Measurements from ENCODE around the gene WWOX.

WWOX gene

DNA sequence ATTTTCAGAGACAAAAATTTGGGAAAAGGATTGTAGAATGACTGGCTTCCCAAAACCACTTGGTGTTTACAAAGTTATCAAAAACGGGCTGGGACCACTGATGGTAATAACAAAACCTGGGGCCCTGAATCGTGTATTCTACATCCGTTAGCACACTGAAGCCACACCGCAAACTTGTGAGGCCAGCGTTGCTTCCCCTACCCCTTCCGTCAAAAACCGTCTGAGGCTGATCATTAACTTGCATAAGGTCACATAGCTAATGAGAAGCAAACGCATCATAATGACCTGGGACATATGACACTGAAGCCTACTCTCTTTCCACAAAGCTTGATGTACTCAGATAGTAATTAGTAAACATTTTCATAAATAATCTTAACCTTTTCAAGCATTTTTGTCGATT, 796.8 kb downstream of the WWOX start:
- DNase-seq: no peak

DNA sequence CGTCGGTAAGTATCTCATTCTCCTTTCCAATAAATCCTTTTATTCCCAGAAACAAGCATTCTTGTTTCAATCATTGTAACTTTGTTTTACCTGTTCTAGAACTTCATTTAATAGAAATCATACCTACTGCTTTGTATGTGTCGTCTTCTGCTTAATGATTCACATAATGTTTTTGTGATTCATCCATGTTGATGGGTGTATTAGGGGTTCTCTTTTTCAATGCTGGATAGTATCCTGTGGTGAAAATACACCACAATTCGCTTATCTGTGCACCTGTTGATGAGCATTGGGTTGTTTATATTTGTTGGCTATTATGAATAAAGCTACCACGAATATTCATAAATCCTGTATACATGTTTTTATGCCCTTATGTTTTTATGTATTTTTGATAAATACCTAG, 797.8 kb downstream of the WWOX start:
- no peak for DNase-seq

DNA sequence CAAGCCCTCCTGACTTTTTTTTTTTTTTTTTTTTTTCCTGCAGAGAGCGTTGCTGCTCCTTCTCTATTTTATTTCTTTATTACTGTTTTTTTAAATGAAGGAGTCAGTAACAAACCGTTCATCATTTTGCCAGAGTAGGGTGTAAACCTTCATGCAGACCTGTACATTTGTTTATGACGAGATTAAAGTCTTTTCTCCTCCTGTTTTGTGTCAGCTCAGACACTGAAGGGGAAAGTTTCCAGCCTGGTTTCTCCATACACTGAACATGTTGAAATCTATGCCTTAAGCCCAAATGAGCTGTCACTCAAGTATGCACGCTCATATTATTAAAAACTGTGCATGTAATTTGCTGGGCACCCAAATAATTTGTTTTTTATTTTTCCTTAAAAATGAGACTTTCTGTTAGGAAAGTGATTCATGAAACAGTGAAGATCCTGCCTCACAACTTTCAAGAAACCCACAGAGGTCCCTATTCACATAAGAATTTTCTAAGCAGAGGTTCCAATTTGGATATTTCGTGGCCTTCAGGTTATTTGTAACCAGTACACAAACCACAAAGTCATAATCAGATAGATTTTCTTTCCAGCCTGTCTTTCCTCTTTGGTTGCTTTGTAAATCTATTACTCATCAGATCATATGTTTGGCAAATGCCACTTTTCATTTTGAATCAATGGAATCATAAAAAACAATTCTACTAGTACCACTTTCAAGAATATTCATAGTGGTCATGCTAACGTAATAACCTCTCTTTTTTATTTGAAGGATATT, 800.8 kb downstream of the WWOX start:
- no peak for DNase-seq

DNA sequence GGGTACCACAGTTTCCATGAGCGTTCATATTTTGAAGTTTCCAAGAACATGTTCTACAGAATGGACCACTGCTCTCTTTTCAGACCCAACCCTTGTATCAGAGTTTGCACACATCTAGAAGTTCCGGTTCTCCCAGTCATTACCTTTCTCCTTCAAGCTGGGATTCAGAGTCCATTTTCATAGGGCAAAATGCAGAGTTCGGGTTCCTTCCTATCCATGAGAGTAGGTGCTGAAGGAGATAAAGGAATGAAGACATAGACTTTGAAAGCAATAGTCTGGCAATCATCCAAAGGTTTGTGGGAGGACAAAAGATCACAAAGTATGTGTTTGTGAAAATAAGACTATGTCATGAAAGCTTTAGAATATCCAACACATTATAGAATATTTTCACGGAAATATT, 801.5 kb downstream of the WWOX start:
- DNase-seq: no peak

DNA sequence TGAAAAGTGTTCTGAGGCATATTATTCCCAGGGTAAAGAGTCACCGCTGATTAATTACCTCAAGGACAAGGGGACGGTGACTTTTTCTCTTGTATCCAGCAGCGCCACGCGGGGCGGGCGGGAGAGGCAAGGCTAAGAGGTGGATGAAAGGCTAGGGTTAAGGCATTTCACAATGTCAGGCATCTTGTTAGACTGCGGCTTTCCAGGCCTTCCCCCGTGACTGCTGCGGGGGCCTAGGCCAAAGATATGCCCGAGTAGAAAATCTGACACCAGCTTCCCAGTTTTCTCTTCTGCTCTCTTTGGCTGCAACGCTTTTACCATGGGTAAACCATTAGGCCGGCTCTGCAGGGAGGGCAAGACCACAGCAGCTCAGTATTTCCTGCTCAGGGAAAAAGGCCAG, 802.9 kb downstream of the WWOX start:
- no peak for DNase-seq

DNA sequence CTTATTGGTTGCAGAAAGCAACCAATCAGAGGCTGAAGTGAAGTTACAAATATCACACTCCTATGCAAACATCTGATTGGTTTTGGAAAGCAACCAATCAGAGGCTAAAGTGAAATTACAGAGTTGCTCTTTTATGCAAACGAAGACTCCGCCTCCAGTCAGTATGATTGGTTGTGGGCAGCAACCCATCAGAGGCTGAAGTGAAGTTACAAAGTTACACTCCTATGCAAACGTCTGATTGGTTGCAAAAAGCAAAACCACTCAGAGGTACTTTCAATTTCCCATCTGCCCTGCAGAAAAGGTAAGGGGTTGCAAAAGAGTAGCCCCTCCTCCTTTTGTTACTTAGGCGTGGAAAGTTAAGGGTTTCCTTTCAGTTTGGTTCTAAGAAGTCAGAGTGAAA, 803.8 kb downstream of the WWOX start:
- no peak for DNase-seq

DNA sequence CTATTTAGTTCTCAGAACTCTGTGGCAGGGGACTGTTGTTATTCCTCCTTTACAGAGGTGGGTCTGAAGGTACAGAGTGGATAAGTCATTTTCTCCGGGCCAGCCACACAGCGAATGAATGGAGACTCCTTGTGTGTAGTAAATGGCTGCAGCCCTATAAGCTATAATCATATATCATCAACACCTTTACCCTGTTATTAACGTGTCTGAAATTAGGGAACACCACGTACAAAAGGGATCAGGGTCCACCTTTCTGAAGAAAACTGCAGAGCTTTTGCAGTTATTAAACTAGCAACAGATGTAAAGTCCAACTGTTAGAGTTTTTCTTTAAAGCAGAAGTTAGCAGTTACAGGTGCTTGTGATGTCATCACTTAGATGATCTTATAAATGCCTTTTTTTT, 804.4 kb downstream of the WWOX start:
- no peak for DNase-seq

DNA sequence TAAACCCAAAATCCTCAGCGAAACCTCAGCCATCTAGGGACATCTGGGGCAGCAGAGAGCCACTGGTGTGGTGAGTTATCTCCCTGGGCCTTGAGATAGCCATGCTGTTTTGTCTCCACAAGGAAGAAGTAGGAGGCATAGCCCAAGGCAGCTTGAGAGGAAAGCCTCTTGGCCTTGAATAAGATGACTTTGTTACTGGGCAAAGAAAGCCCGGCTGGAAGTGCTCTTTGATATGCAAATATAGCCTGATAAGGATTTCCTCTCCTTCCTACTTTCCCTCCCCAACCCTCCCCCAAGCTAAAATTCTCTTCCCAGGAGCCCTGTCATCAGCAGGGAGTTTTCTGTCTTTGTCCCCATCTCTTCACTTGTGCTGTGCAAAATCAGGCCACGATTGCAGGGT, 806.7 kb downstream of the WWOX start:
- DNase-seq: no peak

DNA sequence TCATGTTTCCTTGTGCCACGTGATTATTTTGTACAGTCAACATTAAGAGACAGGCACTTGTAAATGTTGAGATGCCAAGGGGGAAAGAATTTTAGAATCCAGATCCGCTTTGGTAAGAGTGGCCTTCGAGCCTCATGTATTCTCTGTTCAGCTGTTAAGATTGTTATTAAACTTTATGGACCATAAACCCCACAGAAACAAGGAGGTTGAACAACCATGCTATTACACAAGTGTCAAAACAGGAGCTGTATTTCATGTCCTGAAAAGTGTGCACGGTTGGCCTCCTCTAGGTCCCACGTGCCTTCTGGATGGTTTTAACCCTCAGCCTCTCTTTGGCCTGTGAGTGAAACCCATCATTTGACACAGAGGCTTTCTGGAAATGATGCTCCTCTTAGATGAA, 809.8 kb downstream of the WWOX start:
- no peak for DNase-seq

DNA sequence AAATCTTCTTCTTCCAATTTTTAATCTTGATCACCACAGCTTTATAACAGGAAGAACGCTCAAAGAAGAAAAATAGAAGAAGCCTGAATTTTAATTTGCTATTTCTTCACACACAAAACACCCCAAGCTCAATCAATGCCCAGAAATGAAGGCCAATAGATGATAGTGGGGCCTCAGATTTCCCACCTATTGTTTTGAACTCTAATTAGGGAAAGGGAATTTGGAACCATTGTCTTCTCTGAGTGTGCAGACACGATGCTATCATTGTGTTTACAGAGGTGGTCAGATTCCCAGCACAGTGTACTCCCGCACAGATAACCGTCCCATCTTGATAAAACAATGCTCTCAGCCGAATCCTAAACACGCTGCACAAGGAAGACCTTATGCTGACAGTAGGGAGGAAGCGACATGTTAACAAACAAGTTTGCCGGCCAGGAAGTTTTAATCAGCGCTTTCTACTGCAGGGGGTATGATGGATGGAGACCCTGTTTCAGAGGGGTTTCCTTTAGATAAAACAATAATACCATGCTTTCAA, 816.4 kb downstream of the WWOX start:
- no peak for DNase-seq

DNA sequence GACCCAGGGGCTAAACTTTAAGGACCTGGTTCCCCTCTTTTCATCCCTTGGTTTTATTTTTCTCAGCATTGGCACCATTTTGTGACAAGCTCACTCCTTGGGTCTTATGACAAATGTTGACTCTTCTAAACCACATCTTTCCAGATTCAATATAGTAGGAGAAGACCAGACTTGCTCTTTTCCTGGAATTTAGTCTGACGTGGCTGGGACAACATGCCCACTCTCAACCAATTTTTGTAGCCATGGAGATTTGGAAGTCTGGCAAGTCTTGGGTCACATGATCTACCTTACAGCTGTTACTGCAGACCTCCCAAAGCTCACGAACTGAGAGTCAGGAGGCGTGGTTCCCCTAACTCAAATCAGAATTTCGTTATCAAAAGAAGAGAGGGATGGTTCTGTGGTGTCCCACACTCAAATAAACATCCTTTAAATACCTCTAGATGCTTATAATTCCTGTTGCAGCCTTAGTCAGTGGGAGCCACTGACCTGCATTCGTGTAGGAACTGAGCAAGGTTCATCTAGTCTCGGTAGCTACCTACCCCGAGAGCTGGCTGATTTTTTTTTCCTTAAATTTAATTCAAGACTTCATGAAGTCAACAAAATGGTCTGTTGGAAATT, 817.6 kb downstream of the WWOX start:
- DNase-seq: no peak

DNA sequence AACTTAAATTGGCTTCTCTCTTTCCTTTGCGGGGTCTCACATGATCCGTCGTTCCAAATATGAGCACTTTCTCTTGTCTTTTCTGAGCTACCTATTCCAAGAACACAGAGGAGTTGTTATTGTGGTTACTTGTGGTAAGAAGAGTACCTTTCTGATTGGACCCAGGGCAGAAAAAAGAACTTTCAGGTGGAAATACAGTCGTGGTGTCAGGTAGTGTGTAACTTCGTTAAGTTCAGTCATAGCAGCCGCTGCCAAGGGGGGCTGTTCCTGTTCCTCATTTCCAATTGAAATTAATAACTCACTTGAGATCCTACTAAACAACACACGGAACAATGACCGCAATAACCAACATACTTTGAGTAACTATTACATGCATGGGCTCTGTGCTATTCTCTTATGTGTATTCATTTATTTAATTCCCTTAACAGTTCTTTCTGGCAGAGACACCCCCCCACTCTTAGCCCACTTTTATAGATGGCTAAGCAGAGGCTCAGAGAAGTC, 819.4 kb downstream of the WWOX start:
- DNase-seq: no peak

DNA sequence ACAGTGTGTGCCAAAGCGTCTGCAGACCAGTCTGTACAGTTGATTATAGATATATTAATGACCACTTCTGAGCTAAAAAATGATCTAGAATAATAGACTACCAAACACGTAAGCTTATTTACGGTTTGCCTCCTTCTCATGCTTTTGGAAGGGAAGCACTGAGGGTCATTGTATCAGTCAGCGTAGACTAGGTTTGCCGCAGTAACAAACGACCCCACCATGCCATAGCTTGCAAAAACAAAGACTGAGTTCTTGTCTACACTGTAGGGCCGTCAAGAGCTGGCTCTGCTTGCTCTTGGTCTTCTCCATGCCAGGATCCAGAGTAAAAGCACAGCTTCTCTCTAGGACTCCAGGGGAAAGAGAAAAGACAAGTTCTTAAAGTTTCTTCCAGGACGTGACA, 820.4 kb downstream of the WWOX start:
- DNase-seq: no peak

DNA sequence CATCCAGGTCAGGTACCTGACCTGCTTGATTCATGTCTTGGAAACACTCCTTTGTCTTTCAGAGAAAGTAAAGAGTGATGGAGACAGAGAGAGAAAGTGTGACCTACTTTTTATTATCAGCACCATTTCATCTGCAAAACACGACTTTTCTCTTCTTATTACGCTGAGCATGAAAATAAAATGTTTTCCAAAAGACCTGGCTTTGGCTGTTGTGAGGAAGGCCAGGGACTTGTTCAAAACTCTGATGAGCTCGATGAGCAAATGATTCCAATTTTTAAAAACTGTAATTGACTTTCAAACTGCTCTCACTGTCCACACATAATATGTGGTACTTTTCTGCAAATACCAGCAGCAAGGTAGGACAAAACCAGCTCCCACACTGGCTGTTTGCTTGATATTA, 821.2 kb downstream of the WWOX start:
- no peak for DNase-seq

DNA sequence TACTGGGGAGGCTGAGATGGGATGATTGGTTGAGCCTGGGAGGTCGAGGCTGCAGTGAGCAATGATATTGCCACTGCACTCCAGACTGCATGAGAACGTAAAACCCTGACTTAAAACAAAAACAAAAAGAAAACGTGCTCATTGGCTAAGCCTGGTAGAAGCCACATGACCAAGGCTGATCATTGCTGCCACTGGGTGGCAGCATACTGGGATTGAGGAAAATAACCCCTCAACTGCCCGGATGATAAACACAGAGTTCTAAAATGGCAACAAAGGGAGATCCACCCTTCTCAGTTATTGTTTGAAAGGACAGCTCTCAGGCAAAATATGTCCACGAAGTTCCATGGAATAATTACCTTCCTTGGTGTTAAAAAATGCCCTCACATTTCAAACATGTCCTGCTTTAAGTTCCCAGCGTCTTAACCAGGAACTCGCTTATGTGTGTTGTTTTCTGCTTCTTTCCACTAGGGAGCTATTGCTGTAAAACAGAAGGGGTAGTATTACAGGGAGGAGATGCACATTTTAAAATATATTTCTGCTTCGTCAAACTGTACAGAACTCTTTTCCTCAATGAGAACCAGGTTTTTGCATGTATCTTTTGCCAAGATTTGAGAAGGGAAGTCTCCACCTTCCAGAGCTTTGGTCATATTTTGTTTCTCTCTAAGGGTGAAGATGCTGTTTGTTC, 825.8 kb downstream of the WWOX start:
- no peak for DNase-seq

DNA sequence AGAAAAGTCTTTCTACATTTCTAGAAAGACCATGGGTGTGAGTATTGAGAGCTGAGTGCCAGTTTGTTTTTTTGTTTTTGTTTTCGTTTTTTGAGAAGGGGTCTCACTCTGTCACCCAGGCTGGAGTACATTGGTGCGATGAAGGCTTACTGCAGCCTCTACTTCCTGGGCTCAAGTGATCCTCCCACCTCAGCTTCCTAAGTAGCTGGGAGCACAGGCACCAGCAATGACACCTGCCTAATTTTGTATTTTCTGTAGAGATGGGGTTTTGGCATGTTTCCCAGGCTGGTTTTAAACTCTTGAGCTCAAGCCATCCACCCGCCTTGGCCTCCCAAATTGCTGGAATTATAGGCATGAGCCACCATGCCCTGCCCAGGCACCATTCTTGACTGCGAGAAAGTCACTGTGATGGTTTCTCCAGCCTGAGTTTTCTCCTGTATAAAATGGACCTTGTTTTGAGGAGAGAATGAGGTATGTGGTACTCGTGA, 827.3 kb downstream of the WWOX start:
- DNase-seq: no peak

DNA sequence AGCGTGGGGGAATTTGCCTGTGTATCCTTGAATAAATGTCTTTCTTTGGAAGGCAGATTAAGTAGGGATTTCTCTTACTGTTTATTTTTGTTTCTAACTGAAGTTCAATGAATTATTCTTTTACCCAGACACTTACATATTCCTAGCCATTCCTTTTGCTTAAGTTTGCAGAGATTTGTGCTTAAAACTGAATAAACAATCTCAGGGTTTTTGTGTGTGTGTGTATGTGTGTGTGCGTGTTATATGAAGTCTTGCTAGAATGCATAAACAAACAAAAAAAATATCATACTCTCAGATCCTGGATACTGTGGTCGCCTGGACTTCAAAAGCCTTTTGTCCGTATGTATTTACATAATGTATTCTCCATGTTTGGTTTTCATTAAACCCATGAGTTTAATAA, 828.3 kb downstream of the WWOX start:
- DNase-seq: no peak

DNA sequence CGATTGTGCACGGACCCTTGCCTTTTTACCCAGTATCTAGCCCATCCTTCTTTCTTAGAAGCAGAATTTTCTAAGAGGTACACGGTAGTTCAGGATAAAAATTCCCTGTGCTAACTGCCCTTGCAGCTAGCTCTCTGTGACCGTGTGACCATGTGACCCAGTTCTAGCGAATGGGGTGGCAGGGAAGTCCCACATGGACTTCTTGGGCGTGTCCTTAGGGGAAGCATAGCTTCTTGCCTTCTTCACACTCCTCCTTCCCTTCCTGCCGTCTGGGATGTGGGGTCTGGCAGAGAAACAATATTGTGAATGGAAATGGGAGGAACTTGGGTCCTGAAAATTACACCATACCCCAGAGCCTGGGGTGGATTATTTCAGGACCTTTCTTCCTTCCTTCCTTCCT, 830.4 kb downstream of the WWOX start:
- no peak for DNase-seq

DNA sequence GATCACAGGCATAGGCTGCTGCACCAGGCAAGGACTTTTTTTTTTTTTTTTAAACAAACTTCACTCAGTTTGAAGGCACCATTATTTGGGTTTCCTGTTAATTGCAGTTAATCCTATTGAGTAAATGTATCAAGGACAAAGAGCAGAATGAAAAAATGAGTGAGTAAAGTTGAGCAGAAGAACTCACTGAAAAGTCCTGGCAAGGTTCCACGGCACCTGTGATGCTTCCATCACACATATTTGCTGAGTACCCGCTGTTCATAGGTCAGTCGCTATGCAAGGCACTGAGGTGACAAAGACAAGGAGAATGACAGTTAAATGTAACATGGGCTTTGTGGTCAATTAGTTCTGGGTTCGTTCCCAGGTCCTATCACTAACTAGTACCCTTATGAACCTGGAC, 831.1 kb downstream of the WWOX start:
- no peak for DNase-seq

DNA sequence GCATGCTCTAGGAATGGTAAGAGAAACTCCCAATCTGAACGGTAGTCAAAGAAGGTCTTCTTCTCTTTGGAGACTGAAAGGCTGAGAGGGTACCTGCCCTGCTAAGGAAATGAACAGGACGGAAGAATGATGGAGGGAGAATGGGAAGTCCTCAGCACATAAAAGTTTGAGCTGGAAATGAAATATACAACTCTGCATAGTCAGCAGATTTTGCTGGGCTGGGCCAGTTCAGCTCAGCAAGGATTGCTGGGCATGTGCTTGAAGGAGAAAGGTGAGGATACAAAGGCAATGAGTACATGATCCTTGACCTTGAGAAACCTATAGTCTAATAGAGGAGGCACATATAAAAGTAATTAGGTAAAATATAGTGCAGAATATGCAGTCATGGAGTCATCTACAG, 831.8 kb downstream of the WWOX start:
- no peak for DNase-seq

DNA sequence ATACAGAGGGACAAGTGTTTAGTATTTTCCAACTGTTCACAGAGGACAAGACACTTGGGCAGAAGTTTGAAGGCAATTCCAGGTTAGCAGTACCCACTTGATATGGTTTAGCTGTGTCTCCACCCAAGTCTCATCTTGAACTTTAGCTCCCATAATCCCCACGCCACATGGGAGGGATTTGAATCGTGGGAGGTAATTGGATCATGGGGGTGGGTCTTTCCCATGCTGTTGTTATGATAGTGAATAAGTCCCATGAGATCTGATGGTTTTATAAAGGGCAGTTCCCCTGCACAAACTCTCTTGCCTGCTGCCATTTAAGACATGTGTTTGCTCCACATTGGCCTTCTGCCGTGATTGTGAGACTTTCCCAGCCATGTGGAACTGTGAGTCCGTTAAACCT, 832.2 kb downstream of the WWOX start:
- no peak for DNase-seq

DNA sequence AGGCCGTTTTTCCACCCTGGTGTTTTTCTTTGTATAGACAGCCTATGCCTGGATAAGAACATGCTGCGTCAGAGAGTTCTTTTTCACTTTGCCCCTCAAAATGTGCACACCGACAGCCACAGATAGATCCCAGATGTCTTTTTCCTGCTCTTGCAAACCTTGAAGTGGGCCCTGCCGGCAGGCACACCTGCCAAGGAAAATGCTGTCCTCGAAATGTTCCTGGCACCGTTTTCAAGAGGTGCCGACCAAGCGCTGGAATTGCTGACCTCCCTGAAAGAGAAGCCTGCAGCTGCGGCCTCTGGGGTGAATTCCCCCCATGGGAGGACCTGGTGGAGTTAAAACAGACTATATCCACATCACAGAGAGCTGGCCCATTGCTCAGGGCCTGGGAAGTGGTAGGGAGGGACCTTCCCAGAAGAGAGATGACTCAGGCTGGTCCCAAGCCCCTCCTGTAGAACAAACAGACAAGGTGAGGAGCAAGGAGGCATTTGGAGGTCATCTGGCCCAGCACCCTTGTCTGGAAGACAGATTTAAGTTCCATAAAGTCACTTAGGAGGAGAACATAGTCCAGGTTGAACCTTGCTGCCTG, 833.0 kb downstream of the WWOX start:
- no peak for DNase-seq

DNA sequence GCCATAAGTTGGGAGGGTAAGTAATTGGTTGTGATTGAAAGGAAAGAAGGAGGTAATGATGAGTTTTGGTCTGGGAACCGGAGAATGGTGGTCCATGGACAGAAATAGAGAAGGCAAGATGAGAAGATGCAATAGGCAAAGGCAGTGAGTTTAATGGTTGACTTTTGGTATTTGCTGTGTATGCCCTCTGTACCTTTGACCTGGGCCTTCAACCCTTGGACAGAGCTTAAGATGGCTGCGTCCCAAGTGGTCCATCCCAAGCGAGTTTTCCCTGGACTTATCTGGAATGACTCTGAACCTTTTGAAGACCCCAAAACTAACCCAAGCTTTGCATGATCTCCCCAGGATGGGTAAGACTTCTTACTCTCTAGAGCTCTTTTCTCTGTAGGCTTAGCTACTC, 836.6 kb downstream of the WWOX start:
- no peak for DNase-seq
